H1 (cell line): Measurements from ENCODE around the gene DYNC2H1. TPM values are rescaled to one million over a fixed set of nuclear protein-coding genes. Genes with fewer than 3 reads are reported as not detected.

ENCODE experiments used
- GTF2F1 ChIP-seq: IDR thresholded peaks from 2 replicates; pipeline ENCODE4 v1.6.1; 2012; ENCODE audit warnings: low read depth, low read length, improper control_type of control experiment, borderline replicate concordance
- MAFK ChIP-seq: IDR thresholded peaks from 2 replicates; pipeline ENCODE4 v1.6.1; 2012; ENCODE audit warnings: low read depth, mild to moderate bottlenecking, improper control_type of control experiment, low read length
- NANOG ChIP-seq: IDR thresholded peaks from 2 replicates; pipeline ENCODE4 v1.6.1; 2011; ENCODE audit warnings: low read length, low read depth, mild to moderate bottlenecking, inconsistent platforms; ENCODE audit not compliant: insufficient read depth, poor library complexity, severe bottlenecking
- SIX5 ChIP-seq: IDR thresholded peaks from 2 replicates; pipeline ENCODE4 v1.6.1; 2011; ENCODE audit warnings: mild to moderate bottlenecking, low read depth, low read length
- SP2 ChIP-seq: IDR thresholded peaks from 2 replicates; pipeline ENCODE4 v1.6.1; 2012; ENCODE audit warnings: mild to moderate bottlenecking, low read length, inconsistent platforms
- TCF12 ChIP-seq: IDR thresholded peaks from 2 replicates; pipeline ENCODE4 v1.6.1; 2011; ENCODE audit warnings: low read depth, mild to moderate bottlenecking, low read length
- polyA plus RNA-seq, 7 experiments: library from polyadenylated mRNA; depleted of rRNA in 3 of 7; stranded (reverse) in 5 of 7; unstranded in 2 of 7; fragments of >200 nt in 5 of 7; fragments of 200-250 nt in 2 of 7; gene quantifications; 1 replicate in 5 of 7; 2 replicates in 1 of 7; 4 replicates in 1 of 7; pipeline versions ENCODE4 v1.2.1 to v1.2.3, GENCODE V29; 2011 to 2013; ENCODE audit warnings: missing spikeins in 2 of 7, mixed read lengths in 2 of 7
- total RNA-seq: library from RNA; stranded (reverse); fragmentation: NEBNext Ultra II Directional; extraction: Animal tissue kit (Norgen Biotek cat#: 25700); gene quantifications from 2 replicates; pipeline ENCODE4 v1.2.1, GENCODE V29; 2021
- TF ChIP-seq, protein P1 (sequence below): IDR thresholded peaks from 2 replicates; pipeline ENCODE4 v1.6.1; 2012; ENCODE audit warnings: inconsistent platforms

The DYNC2H1 gene
- total and polyA plus RNA-seq, 2 of the 8 experiments (the other 6 are each of a cell fraction or from before 2014, with no cell fraction given): 6.2 to 12.0 TPM

DNA sequence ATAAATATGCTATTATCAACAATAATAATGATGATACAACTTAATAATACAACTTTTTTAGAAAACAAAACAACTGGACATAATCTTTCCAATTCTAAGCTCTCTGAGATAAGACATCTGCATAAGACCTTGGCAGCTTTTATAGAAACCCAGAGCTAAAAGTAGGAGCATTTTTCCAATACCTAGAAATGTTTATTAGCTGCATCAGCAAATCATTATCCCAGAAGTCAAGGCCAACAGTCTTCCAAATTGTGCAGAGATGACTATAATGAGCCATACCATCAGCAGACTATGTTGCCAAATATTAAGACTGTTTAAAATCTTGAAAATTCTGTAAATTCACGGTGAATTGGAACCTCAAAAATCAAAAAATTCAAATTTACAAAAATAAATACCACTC, 47.6 kb upstream of the DYNC2H1 start (continued):
- TF ChIP-seq SP2 (no peak), GTF2F1 (no peak), SIX5 (no peak), TCF12 (no peak), MAFK (no peak), NANOG (no peak)
- TF ChIP-seq, protein P1, sequence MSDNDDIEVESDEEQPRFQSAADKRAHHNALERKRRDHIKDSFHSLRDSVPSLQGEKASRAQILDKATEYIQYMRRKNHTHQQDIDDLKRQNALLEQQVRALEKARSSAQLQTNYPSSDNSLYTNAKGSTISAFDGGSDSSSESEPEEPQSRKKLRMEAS: no peak
- TF ChIP-seq, all 59 proteins: peak for 0
